ENCODE data around the gene HECTD4. TPM values are rescaled to one million over a fixed set of nuclear protein-coding genes. Genes with fewer than 3 reads are reported as not detected.
"Not testable (repeated sequence)": the region's sequence is repeated elsewhere in the genome, so short reads cannot be mapped to it uniquely, and the experiment has no call there.

Gene HECTD4
- polyA plus RNA-seq, 1 experiment: 7.3 TPM

GRCh38 chr12:112163056-112163455 lies 219.2 kb downstream of the HECTD4 start:
- CTCF ChIA-PET: no interaction called here

GRCh38 chr12:112162241-112162790 lies 219.9 kb downstream of the HECTD4 start:
- Histone ChIP-seq H3K36me3 (ENCODE audit: control insufficient read depth, insufficient read depth, low read length) (peaks cover 13% of the 10 kb centered on the region), H3K4me3 (ENCODE audit: low read depth, low read length) (no peak overlapping the region), H3K27me3 (ENCODE audit: control insufficient read depth, insufficient read depth, low read length) (no peaks in the 10 kb centered on the region)
- no peak for TF ChIP-seq CTCF (IDR thresholded peaks at IDR 0.05; ENCODE audit: insufficient read depth, low read depth, low read length)
- no peak for DNase-seq (ENCODE audit: low read depth)
- CTCF ChIA-PET: no interaction called here
- POLR2A ChIA-PET: no interaction called here

More at GRCh38 chr12:112163056-112163455, 219.2 kb downstream of the HECTD4 start:
- no peak for TF ChIP-seq CTCF (IDR thresholded peaks at IDR 0.05; ENCODE audit: insufficient read depth, low read depth, low read length)
- Histone ChIP-seq H3K4me3 (ENCODE audit: low read depth, low read length) (no peak overlapping the region), H3K27me3 (ENCODE audit: control insufficient read depth, insufficient read depth, low read length) (no peaks in the 10 kb centered on the region), H3K36me3 (ENCODE audit: control insufficient read depth, insufficient read depth, low read length) (peaks cover 13% of the 10 kb centered on the region)
- DNase-seq (ENCODE audit: low read depth): no peak
- POLR2A ChIA-PET: no interaction called here

GRCh38 chr12:112161711-112162110 lies 220.5 kb downstream of the HECTD4 start:
- Histone ChIP-seq H3K36me3 (ENCODE audit: control insufficient read depth, insufficient read depth, low read length) (peaks cover 13% of the 10 kb centered on the region), H3K4me3 (ENCODE audit: low read depth, low read length) (no peak overlapping the region), H3K27me3 (ENCODE audit: control insufficient read depth, insufficient read depth, low read length) (no peaks in the 10 kb centered on the region)
- TF ChIP-seq CTCF (IDR thresholded peaks at IDR 0.05; ENCODE audit: insufficient read depth, low read depth, low read length): no peak
- POLR2A ChIA-PET: no interaction called here
- CTCF ChIA-PET: no interaction called here
- no peak for DNase-seq (ENCODE audit: low read depth)

- Histone ChIP-seq H3K36me3 (ENCODE audit: control insufficient read depth, insufficient read depth, low read length) (peaks cover 13% of the 10 kb centered on the region), H3K4me3 (ENCODE audit: low read depth, low read length) (no peak overlapping the region), H3K27me3 (ENCODE audit: control insufficient read depth, insufficient read depth, low read length) (no peaks in the 10 kb centered on the region)
- no peak for TF ChIP-seq CTCF (IDR thresholded peaks at IDR 0.05; ENCODE audit: insufficient read depth, low read depth, low read length)
- no peak for DNase-seq (ENCODE audit: low read depth)
- CTCF ChIA-PET: interaction anchor here (1.0 kb wide), 1 partner anchor 28 kb away, joined by 3 read pairs; no protein-coding TSS in a partner anchor
- POLR2A ChIA-PET: no interaction called here
These were observed 221.6 kb downstream of the HECTD4 start for GRCh38 chr12:112160611-112161010.

GRCh38 chr12:112159146-112159541 lies 223.1 kb downstream of the HECTD4 start:
- CTCF ChIA-PET: no interaction called here
- POLR2A ChIA-PET: no interaction called here

GRCh38 chr12:112158461-112159145 lies 223.6 kb downstream of the HECTD4 start:
- CTCF ChIA-PET; POLR2A ChIA-PET; DNase-seq (ENCODE audit: low read depth); H3K4me3 ChIP-seq (ENCODE audit: low read depth, low read length); H3K27me3 ChIP-seq (ENCODE audit: control insufficient read depth, insufficient read depth, low read length): not testable (repeated sequence)
- peaks cover 15% of the 10 kb centered on the region for H3K36me3 ChIP-seq (ENCODE audit: control insufficient read depth, insufficient read depth, low read length)

More at GRCh38 chr12:112159146-112159541, 223.1 kb downstream of the HECTD4 start:
- TF ChIP-seq CTCF (IDR thresholded peaks at IDR 0.05; ENCODE audit: insufficient read depth, low read depth, low read length): no peak
- Histone ChIP-seq H3K36me3 (ENCODE audit: control insufficient read depth, insufficient read depth, low read length) (peaks cover 13% of the 10 kb centered on the region), H3K27me3 (ENCODE audit: control insufficient read depth, insufficient read depth, low read length) (no peaks in the 10 kb centered on the region), H3K4me3 (ENCODE audit: low read depth, low read length) (no peak overlapping the region)
- no peak for DNase-seq (ENCODE audit: low read depth)
